ENCODE results near the gene VIT.

The VIT gene

DNA sequence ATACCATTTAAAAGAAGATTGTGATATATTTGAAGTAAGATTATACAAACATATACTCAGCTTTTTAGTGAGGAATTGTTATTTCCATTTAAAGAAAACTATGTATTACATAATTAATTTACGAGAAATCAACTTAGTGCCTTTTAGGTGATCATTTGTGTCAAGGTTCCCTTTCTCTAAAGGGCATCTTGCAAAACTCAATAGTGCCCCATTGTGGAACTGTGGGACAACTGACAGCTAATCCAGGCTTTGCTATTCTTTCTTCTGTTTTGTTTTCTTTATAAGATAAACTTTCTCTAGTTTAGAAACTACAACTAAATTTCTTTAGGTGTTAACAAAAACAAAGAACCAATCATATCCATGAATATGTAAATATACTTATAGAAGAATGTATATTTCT is 24.3 kb upstream of the VIT start:
- Histone ChIP-seq H3K27ac (no peak overlapping the region), H3K4me1 (no peaks in the 10 kb centered on the region), H3K9me3 (no peaks in the 10 kb centered on the region), H3K27me3 (no peaks in the 10 kb centered on the region), H3K4me3 (no peak overlapping the region), H3K36me3 (no peaks in the 10 kb centered on the region)
- intact Hi-C loops (cut with DNase I; ENCODE audit: low total_unique reads), result no loop called here
- TF ChIP-seq, protein P1, sequence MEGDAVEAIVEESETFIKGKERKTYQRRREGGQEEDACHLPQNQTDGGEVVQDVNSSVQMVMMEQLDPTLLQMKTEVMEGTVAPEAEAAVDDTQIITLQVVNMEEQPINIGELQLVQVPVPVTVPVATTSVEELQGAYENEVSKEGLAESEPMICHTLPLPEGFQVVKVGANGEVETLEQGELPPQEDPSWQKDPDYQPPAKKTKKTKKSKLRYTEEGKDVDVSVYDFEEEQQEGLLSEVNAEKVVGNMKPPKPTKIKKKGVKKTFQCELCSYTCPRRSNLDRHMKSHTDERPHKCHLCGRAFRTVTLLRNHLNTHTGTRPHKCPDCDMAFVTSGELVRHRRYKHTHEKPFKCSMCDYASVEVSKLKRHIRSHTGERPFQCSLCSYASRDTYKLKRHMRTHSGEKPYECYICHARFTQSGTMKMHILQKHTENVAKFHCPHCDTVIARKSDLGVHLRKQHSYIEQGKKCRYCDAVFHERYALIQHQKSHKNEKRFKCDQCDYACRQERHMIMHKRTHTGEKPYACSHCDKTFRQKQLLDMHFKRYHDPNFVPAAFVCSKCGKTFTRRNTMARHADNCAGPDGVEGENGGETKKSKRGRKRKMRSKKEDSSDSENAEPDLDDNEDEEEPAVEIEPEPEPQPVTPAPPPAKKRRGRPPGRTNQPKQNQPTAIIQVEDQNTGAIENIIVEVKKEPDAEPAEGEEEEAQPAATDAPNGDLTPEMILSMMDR (IDR thresholded peaks at IDR 0.05), result peak; percentile 34 to 43
- DNase-seq, result no peak

DNA sequence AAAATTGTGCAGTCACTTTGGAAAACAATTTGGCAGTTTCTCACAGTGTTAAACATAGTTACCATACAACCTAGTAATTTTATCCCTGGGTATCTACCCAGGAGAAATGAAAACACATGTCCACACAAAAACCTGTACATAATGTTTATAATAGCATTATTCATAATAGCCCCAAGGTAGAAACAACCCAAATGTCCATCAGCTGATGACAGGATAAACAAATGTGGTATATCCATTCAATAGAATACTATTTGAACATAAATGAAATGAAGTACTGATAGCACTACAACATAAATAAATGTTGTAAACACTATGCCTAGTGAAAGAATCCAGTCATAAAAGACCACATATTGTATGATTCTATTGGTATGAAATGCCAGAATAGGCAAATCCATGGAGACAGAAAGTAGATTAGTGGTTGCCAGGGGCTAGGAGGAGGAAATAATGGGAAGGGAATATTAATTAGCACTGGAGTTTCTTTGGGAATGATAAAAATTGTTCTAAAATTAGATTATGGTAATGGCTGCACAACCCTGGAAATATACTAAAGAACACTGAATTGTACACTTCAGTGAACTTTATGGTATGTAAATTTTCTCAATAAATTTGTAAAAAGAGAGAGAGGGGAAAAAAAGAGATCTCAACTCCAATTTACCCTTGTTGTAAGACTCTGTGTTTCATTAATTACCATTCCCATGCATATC is 20.8 kb upstream of the VIT start:
- H3K27ac ChIP-seq, result no peak overlapping the region
- no peak overlapping the region for H3K4me3 ChIP-seq
- intact Hi-C loops (cut with DNase I; ENCODE audit: low total_unique reads), result no loop called here
- no peak for DNase-seq
- H3K27me3 ChIP-seq, result no peaks in the 10 kb centered on the region
- H3K36me3 ChIP-seq, result no peaks in the 10 kb centered on the region
- no peaks in the 10 kb centered on the region for H3K9me3 ChIP-seq
- no peaks in the 10 kb centered on the region for H3K4me1 ChIP-seq
- TF ChIP-seq, protein P1 (IDR thresholded peaks at IDR 0.05), result no peak

DNA sequence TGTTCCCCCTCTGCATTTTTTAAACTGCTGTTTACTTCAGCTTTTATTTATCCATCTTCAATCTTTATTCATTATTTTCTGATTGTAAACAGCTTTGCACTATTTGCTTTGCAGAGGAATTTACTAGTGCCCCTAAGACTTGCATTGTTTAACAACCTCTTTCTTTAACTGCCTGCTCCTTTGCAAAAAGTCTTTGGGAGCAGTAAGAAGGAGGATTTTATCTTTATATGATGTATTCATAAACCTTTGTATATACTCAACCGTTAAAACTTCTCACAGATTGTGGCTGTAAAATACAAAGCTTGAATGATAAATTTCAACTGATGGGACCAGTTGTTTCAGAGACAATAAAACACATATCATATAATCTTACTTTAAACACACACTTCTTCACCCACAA is 20.1 kb upstream of the VIT start:
- Histone ChIP-seq H3K27me3 (no peaks in the 10 kb centered on the region), H3K36me3 (no peaks in the 10 kb centered on the region), H3K4me1 (no peaks in the 10 kb centered on the region), H3K9me3 (no peaks in the 10 kb centered on the region), H3K4me3 (no peak overlapping the region), H3K27ac (no peak overlapping the region)
- TF ChIP-seq, protein P1 (IDR thresholded peaks at IDR 0.05), result no peak
- intact Hi-C loops (cut with DNase I; ENCODE audit: low total_unique reads), result no loop called here
- DNase-seq, result no peak

DNA sequence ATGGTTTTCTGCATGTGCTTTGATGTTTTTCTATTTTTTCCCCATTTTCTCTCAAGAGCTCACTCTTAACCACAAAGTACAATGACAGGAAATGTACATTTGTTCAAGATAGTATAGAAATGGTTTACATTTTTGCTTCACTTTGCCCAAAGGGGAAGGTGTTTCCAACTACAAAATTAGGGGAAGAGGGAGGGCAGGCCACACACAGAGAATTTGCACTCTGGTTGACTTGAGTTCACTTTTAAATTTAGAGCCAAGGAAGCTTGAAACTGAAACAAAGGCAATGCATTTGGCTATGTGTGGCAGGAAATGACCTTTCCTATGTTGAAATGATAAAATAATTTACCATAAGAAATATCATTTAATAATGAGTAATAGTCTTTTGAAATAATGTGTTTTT is 19.1 kb upstream of the VIT start:
- DNase-seq, result no peak
- TF ChIP-seq, protein P1 (IDR thresholded peaks at IDR 0.05), result no peak
- H3K27me3 ChIP-seq, result no peaks in the 10 kb centered on the region
- H3K4me1 ChIP-seq, result no peaks in the 10 kb centered on the region
- no peak overlapping the region for H3K4me3 ChIP-seq
- H3K36me3 ChIP-seq, result no peaks in the 10 kb centered on the region
- intact Hi-C loops (cut with DNase I; ENCODE audit: low total_unique reads), result no loop called here
- no peak overlapping the region for H3K27ac ChIP-seq
- H3K9me3 ChIP-seq, result no peaks in the 10 kb centered on the region

DNA sequence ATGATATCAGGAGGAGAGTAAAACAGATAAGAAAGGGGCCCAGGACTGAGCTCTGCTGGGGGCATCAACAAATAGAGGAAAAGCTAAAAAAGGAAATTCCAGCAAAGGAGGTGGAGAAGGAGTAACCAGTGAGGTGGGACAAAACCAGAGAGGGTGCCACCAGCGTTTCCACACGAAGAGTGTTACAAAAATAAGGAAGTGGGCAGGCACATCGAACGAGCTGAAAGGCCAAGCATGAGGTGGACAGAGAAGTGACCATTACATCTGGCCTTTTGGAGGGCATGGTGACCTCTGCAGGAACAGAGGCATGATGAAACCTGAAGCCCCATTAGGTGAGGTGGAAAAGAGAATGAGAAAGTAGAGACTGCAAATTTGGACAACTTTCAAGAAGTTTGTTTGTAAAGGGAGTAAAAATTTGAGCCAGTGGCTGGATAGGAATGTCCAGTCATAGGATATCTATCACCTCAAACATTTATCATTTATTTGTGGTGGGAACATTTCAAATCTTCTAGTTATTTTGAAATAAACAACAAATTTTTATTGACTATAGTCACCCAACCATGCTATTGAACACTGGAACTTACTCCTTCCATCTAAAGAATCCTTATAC is 18.4 kb upstream of the VIT start:
- TF ChIP-seq, protein P1 (IDR thresholded peaks at IDR 0.05), result no peak

More for the DNA sequence above, 18.4 kb upstream of the VIT start:
- intact Hi-C loops (cut with DNase I; ENCODE audit: low total_unique reads), result no loop called here
- H3K27me3 ChIP-seq, result no peaks in the 10 kb centered on the region
- H3K4me1 ChIP-seq, result no peaks in the 10 kb centered on the region
- no peak for DNase-seq
- H3K9me3 ChIP-seq, result no peaks in the 10 kb centered on the region
- H3K36me3 ChIP-seq, result no peaks in the 10 kb centered on the region
- H3K27ac ChIP-seq, result no peak overlapping the region
- H3K4me3 ChIP-seq, result no peak overlapping the region
